ENCODE results near the gene LRRC18.
A peak's percentile ranks its signal among the peaks of the same experiment; 100 is the strongest.

Gene LRRC18

GRCh38 chr10:48939790-48940325, at the start of gene LRRC18:
Gene LRRC18, minus strand, starts transcription at chr10:48939840. Its CDS starts 25,685 bp downstream, at chr10:48914155.
- no peak for DNase-seq

GRCh38 chr10:48985621-48986158, 46.0 kb upstream of the LRRC18 start:
- no peak for DNase-seq

DNA sequence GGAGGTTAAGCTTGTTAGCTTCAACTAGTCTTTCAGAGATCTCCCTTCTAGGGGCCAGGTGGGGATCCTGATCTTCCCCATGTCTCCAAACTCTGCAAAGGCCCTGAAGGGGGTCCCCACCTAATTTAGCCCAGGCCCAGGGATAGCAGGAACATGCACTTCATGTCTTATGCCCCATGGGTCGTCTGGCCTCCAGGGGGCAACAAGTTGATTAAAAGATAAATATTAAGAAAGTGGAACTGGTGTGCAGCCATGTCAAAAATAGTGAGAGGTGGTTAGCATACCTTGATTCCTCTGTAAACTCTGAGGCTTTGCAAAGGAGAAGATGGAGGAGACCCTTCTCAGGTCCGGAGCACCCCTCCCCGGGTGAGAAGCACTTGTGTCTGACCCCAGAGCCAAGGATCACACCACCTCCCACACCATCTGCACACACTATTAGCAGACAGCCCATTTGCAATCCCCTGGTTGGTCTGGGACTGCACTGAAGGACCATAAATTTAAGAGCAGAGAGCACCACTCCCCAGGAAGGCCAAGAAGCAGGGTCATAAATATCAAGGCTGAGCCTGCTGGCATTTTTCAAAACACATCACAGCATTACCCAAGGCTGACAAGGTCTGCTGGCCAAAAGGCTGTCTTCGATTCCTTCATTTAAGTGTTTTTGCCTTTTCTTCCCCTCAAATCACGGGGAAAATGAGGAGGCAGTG, 44.2 kb upstream of the LRRC18 start:
- no peak for DNase-seq

- DNase-seq, result no peak
Measured at GRCh38 chr10:48982584-48982983, 42.9 kb upstream of the LRRC18 start.

GRCh38 chr10:48981310-48981907, 41.8 kb upstream of the LRRC18 start:
- DNase-seq, result peak; percentile 61

GRCh38 chr10:48978318-48978717, 38.7 kb upstream of the LRRC18 start:
- DNase-seq, result no peak

DNA sequence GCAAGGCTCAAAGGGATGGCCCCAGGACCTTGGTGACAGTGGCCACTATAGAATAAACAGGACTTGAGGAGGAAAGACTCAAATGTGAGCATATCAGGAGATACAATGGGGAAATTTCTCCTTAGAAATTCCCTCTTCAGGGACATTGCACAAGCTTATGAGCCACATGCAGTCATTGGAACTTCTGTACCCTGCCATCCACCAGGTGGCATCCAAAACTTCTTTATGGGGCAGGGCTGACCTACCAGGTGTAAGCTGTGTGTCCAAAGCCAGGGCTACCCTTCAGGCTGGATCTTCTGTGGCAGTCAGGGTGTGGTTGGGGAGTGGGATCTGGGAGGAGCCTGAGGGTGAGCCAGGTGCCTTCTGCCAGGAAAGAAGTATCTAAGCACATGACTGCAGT, 36.6 kb upstream of the LRRC18 start:
- peak; percentile 6 for DNase-seq

DNA sequence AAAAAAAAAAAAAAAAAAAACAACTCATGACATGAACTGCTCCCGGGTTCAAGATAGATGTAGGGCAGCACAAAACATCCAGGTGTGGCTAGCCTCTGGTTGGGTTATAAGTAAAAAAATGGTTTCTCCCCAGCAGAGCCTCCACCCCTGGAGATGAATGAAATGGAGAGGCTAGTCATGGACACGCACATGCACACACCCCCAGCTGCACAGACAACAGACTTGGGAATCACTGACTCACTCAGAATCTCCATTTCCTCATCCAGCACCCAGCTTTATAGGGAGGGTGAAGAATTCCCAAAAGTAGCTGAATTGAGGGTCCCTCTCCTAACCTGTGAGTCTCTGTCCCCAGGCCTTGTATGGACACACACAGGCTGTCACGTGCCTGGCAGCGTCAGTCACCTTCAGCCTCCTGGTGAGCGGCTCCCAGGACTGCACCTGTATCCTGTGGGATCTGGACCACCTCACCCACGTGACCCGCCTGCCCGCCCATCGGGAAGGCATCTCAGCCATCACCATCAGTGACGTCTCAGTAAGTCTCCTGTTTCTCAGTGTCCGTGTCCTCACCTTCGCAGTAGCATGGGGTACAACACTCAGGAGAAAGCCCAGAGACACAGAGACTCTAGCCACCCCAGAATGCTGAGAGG, 35.0 kb upstream of the LRRC18 start:
- DNase-seq, result no peak

DNA sequence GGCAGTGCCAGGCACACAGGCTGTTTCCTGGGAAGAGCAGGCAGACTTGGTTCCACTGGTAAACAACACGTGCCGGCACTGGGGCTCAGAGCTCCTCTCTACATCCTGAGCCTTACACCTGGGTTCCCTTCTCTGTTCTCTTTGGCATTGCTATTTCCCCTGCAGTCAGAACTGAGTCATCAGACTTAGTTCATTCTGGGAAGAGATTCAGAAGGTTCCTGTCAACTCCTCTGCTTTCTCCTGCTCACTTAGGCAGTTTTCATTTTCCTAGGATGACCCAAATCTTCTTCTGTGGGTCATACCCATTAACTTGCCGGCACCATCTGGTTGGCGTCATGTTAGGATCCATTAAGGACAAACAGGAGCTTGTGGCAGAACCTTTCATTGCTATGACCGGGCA, 33.4 kb upstream of the LRRC18 start:
- DNase-seq, result no peak

DNA sequence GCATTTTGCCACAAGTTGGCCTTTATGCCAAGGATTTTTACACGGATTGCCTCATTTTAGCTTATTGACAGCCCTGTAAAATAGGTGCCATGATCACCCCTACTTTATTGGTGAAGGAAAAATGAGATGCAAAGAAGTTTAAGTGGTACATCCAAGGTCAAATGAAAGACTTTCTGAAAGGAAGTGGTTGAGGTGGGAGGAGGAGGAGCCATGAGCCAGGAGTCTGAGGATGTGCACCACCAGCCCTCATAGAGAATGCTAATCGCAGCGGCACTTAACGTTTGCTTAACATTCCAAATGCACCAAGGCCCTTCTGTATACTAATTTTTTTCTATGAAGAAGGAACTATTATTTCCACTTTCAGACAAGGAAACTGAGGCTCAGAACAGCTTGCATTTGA, 31.0 kb upstream of the LRRC18 start:
- DNase-seq, result no peak

- DNase-seq, result no peak
Measured at GRCh38 chr10:48970046-48970445, 30.4 kb upstream of the LRRC18 start.

DNA sequence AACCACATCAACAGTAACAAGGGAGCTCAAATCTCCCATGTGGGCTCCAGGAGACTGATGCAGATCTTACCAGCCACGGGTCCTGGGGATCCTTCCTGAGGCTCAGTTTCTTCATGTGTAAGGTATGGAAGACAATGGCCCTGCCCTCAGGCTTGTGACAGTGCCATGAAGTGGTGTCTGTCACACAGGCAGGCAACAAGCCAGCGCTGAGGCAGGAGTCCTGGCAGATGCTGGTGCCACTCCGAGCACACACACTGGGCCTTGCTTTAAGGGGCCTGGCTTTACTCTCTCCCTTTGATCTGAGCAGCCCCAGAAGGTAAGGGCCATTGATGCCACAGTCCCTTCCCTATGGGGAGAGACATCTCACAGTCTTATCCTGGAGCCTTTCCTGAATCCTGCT, 28.4 kb upstream of the LRRC18 start:
- DNase-seq, result no peak

- DNase-seq, result no peak
Measured at GRCh38 chr10:48965460-48965859, 25.8 kb upstream of the LRRC18 start.

GRCh38 chr10:48964038-48964437, 24.4 kb upstream of the LRRC18 start:
- DNase-seq, result no peak

- DNase-seq, result no peak
Measured at GRCh38 chr10:48958598-48959190, 19.1 kb upstream of the LRRC18 start.

DNA sequence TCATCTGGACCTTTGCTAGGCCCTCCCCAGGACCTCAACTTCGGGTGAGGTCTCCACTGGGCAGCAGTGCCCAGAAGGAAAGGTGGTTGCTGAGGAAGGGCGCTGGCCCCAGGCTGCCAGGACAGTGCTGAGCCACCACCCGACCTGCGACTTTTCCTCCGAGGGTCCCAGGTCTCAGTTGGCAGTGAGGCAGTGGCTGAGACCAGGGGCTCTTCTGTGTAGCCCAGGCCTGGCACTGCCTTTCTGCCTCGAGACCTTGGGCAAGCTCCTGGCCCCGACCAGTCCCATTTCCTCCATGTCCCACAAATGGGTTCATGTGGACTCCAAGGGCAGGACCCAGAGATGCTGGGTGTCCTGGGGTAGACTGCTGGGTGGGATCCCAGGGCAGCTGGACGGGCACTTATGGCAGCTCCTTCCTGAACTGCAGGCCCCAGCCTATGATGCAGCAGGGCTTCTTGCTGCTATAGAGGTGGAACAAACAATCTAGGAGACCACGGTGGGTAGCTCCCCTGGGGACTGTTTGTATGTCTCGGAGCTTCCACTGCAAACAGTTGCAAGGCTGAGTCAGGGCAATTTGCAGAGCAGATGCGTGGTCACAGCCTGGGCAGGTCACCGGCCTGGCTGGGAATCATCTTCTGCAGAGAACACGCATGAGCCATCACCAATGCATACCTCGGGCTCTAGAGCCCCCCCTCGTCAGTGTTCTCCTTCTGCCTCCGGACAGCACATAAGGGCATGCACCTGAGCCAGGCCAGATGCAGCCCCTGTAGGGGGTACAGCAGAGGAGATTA, 17.9 kb upstream of the LRRC18 start:
- no peak for DNase-seq

GRCh38 chr10:48951707-48952106, 12.1 kb upstream of the LRRC18 start:
- no peak for DNase-seq

GRCh38 chr10:48948470-48949037, 8.9 kb upstream of the LRRC18 start:
- no peak for DNase-seq

DNA sequence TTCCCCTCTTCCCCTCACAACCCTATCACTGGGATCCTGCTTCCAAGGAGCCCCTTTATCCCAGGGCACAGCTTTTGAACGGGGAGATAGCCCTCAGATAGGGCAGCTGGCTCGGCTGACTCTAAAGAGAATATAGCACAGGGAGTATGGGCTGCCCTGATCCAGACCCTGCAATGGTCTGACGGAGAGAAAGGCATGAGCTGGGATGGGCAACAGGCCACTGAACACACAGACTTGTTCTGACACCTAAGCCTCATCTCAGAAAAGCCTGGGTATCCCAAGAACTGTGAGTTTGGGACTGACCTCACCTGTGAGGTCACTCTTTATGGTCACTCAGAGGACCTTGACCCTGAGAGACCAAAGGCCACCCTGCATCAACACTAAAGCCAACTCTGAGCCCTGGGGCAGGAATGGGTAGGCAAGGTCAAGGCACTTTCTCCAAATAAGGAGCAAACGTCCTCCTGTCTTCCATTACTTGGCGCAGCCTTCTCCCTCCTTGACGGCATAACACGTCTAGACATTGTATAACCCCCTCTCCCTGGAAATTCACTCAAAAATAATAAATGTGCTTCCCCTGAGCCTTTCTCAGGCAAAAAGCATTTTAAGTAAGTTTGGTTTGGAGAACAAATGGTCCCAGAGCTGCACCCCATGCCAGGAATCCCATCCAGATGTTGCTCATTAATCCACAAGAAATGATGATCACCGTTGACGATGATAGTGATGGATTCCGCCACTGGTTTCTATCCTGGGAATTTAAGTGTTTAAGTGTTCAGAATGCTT, 8.2 kb upstream of the LRRC18 start:
- no peak for DNase-seq

DNA sequence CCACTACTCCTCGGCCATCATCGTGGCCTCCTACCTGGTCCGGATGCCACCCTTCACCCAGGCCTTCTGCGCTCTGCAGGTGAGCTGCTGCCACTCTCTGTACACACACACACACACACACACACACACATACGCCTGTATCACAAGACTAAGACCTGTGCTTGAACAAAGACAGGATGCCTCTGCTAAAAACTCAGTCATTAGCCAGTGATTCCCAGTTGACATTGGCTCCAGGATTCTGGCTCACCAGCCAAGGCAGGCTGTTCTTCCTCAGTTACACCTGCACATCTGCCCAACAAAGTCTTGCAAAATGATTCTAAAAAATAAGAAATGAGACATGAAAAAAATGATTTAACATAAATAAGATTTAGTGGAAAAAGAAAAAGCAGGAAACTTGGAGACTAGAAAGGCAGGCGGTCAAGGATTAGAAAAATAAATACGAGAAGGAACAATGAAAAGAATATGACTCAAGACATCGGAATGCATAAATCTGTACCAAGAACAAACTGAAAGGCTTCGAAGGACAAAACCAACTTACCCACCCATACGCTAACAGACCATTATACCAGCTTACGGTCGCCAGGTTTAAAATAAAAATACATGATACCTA, 7.4 kb upstream of the LRRC18 start:
- DNase-seq, result no peak

DNA sequence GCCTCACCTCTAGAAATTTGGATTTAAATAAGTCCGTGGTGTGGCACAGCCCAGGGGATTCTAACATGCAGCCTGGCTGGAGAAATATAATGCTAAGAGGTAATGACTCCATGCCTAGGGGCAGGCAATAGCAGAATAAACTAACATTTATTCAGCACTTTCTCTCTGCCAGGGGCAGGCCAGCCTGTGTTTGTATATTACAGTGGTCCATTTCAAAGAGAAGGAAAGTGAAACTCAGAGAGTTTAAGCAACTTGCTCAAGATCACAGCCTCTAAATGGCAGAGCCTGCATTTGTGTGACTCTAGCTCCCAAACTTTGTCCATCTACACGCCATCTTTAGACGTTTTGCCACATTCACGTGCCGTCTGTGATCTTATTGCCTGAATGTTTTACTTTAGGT, 6.7 kb upstream of the LRRC18 start:
- no peak for DNase-seq

Data from activated CD4-positive, alpha-beta T cell treated with anti-CD3 and anti-CD28 coated beads for 48 hours (primary cell).